Cerebellar cortex (tissue), 1 donor: ENCODE data around the gene HSPA2.

Experiments
- DNase-seq: peaks from one replicate; pipeline ENCODE4 v3.0.0-alpha.2; 2015; ENCODE audit warnings: low spot score

The HSPA2 gene

DNA sequence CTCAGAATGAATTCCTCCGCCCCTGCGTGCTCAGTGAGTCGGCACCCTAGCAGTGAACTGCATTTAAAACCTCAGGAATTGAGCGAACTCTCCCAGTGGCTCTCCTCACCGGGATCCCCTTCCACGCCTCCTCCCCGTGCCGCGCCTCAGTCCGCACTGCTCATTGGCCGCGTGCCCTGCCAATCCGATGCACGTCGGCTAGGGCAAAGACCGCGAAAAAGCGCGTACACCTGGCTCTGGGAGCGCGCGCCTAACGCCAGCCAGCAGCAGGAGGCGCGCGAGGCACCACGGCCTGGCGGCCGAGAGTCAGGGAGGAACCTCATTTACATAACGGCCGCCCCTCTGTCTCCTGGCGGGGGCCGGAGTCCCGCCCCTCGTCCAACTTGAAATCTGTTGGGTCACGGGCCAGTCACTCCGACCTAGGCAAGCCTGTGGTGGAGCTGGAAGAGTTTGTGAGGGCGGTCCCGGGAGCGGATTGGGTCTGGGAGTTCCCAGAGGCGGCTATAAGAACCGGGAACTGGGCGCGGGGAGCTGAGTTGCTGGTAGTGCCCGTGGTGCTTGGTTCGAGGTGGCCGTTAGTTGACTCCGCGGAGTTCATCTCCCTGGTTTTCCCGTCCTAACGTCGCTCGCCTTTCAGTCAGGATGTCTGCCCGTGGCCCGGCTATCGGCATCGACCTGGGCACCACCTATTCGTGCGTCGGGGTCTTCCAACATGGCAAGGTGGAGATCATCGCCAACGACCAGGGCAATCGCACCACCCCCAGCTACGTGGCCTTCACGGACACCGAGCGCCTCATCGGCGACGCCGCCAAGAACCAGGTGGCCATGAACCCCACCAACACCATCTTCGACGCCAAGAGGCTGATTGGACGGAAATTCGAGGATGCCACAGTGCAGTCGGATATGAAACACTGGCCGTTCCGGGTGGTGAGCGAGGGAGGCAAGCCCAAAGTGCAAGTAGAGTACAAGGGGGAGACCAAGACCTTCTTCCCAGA is at the start of gene HSPA2:
Gene HSPA2 (plus strand): TSS at position 534 of the 995 bp plus-strand sequence. CDS start 109 bp downstream, at position 643.
- DNase-seq, result peak; percentile 85

DNA sequence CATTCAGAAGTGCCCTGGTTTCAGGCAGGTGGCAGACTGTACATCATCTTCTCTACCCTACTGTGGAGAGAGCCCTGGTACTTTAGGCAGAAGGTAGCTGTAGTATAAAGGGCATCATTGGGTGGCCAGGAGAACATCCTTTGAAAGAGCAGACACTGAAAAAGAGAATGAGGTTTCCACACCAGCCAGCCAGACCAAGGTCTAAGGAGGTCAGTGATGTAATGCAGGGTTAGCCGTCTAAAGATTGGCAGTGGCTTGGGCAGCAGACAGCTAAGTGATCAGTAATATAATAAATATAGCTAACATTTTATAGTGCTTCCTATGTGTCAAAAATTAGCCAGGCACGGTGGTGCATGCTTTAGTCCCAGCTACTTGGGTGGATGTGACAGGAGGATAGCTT is 48.9 kb upstream of the HSPA2 start:
- no peak for DNase-seq

DNA sequence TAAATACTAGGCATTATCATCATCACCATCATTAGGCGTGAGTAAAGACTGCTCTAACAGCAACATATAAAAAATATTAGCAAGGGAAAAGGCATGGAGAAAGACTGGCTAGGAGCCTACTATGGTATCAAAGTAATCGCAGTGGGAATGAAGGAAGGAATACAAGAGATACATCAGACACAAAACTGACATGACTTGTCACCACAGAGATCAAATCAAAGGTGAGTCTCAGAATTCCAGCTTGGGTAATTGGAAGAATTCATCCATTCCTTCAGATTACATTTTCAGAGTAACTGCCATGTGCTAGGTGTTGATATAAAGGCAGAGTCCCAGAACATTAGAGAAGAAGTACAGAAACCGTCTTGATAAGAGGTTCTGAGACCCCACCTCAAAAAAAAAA is 47.1 kb upstream of the HSPA2 start:
- no peak for DNase-seq

DNA sequence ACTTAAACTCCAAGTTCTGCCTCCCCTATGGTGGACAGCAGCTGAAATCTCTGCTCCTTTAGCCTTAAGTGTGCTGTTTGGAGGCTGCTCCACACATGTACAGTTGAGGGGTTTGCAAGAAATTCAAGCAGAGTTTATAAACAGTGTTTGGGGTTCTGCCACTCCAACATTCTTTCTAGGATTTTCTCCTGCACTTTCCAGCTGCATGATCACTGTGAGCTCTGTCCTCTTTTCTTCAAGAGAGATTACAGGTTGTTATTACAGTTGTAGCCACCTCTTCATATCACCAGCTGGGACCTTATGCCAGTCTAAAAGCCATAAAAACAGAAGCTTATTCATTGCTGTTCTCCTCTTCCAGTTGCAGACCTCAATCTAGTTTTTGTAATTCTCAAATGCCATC is 45.3 kb upstream of the HSPA2 start:
- no peak for DNase-seq

DNA sequence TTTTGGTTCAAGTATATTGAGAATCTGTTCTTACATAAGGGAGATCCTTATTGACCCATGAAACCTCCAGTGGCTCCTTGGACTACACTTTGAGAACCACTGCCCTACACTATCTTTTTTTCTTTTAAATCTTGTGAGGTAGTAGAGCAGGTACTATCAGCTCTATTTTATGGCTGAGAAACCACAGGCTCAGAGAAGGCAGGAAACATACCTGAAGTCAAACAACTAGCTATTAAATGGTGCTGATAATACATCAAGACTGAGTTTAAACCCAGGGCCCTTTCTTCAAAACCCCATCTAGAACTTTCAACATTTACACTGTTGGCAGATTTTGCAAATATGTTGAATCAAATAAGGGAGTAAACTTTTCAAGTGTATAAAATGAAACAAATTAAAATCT is 43.8 kb upstream of the HSPA2 start:
- no peak for DNase-seq

DNA sequence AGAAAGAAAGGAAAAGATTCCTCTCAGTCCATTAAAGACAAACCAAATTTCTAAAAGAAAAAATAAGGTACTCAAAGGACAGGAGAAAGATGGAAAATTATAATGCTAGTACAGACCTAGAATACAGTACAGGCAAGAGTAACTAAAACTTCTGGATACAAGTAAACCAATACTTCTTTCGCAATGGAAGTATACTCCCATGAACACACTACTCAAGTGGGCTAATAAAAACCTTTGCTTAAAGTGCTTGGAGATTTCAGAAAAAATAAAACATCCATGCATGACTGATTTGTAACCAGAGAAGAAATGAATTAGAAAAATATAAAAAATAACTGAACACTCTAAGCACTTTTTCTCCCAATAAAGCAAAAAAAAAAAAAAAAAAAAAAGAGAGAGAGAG is 40.5 kb upstream of the HSPA2 start:
- DNase-seq, result no peak

DNA sequence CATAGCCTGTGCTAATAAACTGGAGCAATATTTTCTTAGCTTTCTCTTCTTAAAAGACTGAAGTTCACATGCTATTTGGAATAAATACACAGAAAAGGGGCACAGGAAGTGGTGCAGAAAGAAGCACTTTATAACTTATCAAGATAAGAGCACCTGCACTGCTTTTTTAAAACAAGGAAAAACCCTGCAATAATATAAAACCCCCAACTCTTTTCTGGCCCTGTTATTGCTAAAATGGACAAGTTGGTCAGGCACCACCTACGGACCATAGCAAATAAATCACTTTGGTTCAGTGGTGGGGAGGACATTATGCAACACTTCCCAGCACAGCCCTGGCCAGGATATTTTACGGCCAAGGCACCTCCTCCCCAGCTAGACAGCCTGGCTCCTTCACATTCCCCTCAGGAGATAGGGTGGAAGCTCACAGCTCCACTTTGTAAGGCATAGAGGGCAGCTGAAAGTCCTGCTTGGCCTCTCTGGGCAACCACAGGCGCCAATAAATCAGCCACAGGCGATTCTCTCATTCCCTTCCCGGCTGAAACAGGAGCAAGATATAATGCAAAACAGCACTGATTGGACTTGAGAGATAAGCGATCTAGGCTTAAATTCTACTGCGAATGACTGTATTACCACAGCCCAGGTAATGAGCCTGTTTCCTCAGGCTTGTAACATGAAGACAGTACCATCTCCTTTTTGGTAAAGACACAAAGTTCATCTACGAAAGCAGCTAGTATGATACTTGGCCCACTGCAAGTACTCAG is 39.0 kb upstream of the HSPA2 start:
- peak; percentile 56 for DNase-seq

DNA sequence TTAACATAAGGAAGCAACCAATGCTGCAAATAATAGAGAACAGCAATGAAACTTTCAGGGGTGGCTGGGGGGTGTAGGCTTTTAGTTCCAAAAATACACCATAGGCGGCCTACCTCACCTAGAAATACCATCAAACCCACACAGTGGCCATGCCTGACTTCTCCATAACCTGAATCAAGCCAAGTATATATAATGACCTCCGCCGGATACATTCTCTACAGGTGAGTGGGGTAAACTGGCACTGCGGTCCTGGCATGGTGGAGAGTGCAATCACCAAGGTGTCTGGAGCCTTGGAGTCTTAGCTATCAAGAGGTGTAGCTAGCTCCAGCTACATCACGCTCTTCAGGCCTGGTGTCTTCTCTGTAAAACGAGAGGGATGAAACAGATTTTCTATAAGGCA is 38.1 kb upstream of the HSPA2 start:
- DNase-seq, result no peak

DNA sequence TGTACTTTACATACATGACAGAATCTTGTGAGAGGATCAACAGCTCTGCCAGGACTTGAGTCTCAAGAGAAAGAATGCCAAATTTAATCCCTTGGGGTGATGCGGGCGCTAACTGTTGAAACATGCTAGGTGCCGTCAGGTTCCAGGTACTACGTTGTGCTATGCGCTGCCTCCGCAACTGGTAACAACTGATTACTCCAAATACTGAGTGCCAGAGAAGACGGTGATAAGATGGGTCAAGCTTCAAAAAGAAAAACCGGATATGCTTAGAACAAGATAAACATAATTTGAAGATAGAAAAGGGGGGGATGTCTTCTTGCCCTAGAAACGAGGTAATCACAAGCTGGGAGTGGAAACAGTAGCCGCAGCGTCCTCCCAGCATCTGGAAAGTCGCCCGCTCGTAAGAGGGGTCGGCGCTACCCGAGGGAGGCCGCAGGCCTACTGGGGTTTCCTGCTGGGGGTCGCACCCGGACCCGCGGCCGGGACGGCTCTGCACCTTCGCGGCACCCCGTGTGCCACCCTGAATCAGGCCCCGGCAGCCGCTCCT is 37.6 kb upstream of the HSPA2 start:
- DNase-seq, result peak; percentile 51

DNA sequence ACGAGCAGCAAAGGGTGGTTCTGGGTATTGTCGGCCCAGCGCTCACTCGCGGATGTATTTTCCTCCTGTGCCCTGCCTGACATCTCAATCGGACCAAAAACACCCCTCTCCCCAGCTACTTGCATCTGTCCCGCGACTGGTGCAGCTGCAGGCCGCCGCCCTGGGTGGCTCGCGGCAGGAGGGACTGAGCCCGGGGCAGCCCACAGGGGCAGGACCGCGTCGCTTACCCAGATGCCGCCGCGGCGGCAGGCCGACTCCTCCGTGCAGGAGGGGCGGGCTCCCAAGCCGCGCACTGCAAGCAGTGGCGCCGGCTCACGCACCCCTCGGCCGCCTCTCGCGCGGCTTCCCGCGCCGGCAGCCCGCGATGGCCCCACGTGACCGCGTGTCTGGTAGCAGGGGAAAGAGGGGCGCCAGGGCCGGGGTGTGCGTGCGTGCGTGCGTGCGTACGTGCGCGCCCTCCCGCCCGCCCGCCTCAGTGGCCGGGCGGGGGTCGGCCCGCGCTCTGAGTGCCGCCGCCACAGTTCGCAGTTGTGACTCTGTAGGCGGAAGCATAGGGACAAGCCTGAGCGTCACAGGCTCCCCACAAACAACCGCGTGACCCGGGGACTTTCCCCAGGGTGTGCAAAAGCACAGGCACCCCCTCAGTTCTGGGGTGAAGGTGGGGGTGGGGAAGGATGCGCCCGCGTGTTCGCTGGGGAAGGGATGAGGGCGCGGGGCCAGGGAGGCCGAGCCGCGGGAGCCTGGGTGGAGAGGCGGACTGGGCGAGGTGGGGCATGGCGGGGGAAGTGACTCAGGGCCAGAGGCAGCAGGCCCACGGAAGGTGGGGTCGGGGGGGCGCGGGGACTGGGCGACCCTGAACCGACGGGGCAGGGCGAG is 36.9 kb upstream of the HSPA2 start, which contains the start of gene ZBTB25:
Gene ZBTB25 (minus strand): TSS at position 405 of the 876 bp plus-strand sequence. CDS start 13,305 bp downstream, outside the sequence.
- DNase-seq, result peak; percentile 89

DNA sequence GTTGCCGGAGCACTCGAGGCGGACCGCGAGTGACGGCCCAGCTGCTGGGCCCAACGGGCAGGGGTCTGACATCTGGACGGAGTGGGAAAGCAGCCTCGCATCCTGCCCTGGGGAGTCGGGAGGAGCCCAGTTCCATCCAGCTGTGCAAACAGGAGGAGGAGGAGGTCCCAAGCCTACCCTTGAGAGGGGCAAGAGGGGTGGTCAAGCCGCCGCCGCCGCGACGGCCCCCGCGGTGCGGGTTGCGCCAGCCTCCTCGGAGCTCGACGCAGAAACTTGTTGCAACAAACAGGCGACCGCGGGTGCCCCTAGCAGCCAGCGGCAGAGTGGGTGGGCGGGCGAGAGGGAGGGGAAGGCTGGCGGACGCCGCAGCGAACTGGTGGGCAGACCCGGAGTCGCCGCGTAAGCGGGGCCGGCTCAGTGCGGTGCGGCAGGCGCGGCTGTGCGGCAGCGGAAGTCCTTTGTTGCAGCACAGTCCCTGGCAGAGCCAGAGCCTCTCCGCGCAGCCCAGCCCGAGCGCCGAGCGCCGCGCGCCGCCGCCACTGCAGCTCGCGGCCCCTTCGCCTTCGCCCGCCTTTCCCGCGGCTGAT is 36.1 kb upstream of the HSPA2 start, which contains the start of gene ZBTB1:
Gene ZBTB1 (plus strand): TSS at position 461 of the 587 bp plus-strand sequence. CDS start 16,735 bp downstream, outside the sequence.
- DNase-seq, result peak; percentile 70

DNA sequence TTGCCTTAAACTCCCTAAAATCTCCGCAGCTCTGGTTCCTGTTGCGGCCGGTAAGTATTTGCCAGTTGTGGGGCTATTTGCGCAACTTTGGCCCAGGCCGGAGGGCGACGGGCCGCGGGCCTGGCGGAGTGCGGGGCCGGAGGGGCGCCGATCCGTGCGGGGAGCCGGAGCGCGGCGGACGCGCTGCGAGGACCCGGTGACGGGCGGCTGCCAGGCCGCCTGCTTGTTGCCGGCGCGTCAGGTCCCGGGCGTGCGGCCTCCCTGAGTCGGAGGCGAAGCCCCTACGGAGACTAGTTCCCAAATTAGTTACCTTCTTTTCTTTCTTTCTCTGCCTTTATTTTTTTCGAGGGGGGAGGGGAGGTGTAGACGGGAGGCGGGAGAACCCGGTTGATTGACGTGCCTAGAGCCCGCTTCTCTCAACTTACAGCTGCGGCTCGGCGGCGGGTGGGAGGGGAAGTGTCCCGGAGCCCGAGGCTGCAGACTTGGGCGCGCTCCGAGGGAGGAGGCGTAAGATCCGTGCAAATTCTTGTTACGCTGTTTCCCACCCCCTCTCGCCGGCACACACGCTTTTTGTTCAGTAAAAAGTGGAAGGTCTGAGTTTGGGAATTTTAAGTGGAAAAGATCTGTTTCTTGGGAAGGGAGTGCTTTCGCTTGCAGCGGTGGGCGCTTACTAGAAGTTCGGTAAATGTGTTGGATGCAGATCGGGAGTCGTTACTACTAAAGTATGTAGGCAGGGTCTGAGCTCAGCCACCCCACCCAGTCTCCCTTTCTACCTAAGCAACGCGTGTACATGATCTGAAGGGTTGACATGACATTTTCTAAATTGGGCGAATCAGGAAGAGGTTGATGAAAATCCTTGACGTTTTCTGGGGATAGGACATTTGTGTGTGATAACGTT is 35.4 kb upstream of the HSPA2 start:
- peak; percentile 86 for DNase-seq

DNA sequence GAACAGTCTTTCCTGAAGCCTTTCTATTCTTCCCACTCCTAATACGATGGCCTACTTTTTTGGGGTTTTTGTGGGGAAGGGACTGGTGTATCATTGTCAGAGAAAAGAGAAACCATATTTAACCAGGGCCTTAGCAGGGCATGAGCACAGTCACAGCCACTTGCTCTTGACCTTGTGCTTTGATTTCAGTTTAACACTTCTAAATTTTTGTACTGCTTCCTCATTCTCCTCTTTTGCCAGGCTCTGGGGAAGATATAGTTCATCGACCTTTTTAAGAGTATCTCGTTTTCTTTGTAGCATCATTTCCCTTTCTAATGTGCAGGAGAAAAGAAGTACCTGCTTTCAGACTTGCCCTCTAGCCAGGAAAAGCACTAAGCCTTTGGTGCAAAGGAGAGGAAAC is 33.8 kb upstream of the HSPA2 start:
- no peak for DNase-seq

DNA sequence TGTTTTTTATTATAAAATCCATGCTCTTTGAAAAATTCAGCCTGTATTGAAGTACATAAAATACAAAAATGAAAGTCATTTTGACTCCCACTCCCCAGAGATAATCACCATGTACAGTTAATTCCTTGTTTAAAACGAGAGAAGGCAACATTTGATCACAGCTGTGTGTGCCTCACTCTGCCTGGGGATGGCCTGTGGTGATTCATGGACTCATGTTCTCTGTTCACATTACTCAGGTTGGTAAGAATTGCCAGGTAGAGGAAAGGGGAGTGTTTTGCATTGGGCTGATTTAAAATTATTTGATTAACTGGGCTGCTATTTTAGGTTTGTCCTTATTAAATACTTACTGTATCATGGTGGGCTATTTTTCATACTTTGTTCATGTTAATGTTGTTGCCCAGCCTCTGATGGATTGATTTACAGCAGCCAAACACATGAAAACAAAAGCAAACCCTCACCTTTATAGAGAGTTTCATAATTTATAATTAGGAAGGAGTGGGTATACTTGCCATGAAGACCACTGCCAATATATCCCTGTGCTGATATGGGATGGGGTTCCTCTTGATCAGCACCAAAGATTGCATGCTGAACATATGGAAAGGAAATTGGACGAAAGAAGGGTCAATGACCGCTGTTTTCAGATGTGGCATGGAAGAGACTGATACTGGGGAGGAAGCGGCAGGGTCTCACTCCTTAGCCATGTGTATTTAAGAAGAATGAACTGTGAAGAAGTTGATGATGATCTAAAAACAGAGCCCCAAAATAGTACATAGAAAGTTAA is 33.0 kb upstream of the HSPA2 start:
- DNase-seq, result no peak

DNA sequence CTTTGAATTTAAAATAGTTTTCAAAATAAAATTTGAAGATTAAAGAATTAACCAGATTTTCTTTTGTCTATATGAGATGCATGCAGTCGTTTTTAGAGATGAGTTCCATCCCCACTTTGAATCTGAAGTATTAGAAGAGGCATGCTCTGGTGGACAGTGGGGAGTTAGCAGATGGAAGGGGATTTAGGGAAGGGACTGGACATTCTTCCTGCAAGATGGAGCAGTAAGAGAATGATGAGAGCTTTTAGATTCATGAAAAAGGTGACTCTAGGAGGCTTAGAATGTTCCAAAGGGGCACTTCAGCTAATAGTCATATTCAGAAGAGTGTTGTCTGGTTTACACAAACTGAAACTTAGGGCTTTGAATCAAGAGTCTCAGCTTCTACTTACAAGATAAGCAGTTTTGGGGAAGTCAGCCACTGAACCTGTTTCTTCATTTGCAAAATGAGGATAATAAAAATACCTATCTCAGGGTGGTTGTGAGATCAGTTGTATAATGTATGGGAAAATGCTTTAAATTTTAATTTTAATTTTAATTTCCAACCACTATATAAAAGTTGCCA is 32.2 kb upstream of the HSPA2 start:
- no peak for DNase-seq

DNA sequence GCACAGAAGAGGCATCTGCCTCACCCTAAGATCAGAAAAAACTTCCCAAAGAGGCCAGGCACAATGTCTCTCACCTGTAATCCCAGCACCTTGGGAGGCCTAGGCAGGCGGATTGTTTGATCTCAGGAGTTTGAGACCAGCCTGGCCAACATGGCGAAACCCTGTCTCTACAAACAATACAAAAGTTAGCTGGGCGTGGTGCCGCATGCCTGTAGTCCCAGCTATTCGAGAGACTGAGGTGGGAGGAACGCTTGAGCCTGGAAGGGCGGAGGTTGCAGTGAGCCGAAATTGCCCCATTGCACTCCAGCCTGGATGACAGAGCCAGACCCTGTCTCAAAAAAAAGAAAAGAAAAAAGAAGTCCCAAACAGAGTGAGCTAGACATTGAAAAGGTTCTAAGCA is 31.5 kb upstream of the HSPA2 start:
- DNase-seq, result no peak

DNA sequence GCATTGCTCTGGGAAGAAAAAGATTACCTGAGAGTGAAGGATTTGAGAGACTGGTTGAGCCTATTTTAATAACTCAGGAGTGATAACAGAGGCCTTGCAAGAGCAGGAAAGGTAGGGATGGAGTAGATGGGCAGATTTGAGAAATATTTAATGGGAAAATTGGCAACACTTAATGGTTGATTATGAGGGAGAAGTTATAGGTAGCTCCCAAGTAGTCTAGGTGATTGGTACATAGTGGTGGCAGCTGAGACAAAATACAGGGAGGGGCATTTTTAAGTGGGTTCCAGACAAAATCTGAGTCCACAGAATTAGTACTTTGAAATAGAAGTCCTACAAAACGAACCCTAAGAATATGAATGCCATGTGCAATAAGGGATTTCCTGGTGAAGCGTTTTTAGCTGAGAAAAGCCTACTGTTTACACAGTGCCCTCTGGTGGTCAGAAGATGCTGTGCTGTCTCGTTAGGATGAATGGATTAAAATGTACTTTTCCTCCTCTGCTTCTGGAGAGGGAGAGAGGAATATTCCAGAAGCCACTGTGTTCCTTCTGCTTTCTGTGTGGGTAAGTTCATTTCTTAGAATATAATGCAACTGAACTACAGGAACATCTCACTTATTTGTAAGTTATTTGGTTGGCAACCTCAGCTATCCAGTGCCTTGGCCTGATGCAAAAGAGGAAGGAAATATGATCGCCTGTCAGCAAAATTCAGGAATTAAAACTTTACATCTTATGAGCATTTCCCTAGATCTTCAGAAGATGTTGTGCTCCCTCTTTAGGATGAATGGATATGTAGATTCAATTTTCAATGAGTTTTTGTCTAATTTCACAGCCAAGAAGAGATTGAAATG is 29.5 kb upstream of the HSPA2 start:
- peak; percentile 84 for DNase-seq

DNA sequence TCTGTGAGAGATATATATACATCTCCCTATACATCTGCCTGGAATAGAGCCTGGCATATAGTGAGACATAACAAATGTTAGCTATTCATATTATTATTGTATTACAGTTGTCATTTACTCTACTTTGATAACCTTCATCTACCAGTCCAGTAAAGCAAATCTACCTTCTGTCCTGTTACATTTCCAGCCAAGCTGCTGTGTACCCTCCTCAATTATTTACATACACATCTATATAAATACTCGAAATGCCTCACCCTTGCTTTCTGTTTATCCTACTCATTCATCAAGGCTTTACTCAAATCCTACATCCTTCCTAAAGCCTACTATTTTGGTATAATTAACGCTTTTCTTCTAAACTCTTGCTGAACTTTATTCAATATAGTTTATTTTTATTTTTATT is 27.3 kb upstream of the HSPA2 start:
- no peak for DNase-seq
